Measurements from ENCODE around the gene TRAPPC2L. TPM values are rescaled to one million over a fixed set of nuclear protein-coding genes. Genes with fewer than 3 reads are reported as not detected.

The TRAPPC2L gene
- total and polyA plus RNA-seq, 2 donors from 2014 or later = 48.3 to 155 TPM

DNA sequence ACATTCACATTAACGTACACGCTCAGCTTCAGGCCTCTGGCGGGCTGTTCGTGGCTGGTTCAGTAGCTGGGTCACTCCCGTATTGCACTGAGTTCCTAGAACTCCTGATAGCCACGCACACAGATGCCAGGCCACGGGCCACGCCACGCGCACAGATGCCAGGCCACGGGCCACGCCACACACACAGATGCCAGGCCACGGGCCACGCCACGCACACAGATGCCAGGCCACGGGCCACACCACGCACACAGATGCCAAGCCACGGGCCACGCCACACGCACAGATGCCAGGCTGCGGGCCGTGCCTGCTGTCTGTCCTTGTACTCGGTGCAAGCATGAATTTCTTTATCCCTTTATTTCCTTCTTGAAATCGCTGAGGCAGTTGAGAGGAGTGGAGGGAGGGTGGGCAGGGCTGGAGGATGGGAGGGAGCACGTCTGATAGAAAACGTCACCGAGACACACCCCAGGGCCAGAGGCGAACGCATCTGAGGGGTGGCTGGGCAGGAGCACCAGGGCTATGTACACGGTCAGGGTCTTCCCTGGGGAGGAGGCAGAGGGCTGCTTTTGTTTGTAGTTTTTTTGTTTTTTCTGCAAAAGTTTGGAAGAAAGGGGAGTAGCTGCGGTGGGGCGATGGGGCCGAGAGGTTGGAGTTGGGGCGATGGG is 18.1 kb downstream of the TRAPPC2L start:
- TF ChIP-seq CTCF (IDR thresholded peaks at IDR 0.05; ENCODE audit: borderline replicate concordance, extremely low read depth, insufficient read depth) = no peak
- FAIRE-seq (no peak), DNase-seq (no peak)
- H3K36me3 ChIP-seq (ENCODE audit: control insufficient read depth in 2 of 3, insufficient read depth in 3 of 3, low read length in 3 of 3) = no peaks in the 10 kb centered on the region
- H3K27me3 ChIP-seq (ENCODE audit: control insufficient read depth, insufficient read depth, low read length) = no peaks in the 10 kb centered on the region
- H3K9ac ChIP-seq (ENCODE audit: low read length in 3 of 3) = no peak overlapping the region
- no peak overlapping the region for H3K4me3 ChIP-seq (ENCODE audit: low read length in 3 of 3)
- H3K9me3 ChIP-seq (ENCODE audit: control insufficient read depth in 2 of 3, insufficient read depth in 1 of 3, low read length in 3 of 3) = no peaks in the 10 kb centered on the region
- H3K4me1 ChIP-seq (ENCODE audit: control insufficient read depth in 2 of 3, insufficient read depth in 2 of 3, low read depth in 1 of 3, low read length in 3 of 3) = no peaks in the 10 kb centered on the region
- intact Hi-C loops (cut with DNase I) = no loop called here
- H3K27ac ChIP-seq (ENCODE audit: low read depth in 2 of 2, low read length in 2 of 2) = no peak overlapping the region

DNA sequence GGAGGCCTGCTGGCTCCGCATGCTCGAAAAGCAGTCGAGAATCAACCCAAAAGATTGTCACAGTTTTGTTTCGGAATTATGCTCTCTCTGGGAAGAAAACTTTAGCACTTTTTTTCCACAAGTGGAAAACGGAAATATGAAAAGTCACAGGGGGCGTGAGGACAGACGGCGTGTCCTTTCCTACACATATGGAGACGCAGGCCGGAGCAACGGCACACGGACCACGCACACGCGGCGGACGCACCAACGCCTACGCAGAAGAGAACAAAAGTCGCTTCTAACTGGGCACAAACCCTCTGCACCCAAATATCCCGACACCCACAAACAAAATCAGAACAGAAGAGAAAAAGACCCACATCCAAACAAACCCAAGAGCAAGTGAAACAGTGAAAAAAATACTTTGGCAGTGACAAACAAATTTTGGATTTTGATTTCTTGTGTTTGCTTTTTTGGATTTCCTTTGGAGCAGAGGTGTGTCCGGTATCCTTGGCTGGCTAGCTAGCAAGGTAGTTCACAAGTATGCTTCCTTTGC is 18.8 kb downstream of the TRAPPC2L start:
- H3K27me3 ChIP-seq (ENCODE audit: control insufficient read depth, insufficient read depth, low read length) = no peaks in the 10 kb centered on the region
- TF ChIP-seq CTCF (IDR thresholded peaks at IDR 0.05; ENCODE audit: borderline replicate concordance, extremely low read depth, insufficient read depth) = no peak
- H3K4me3 ChIP-seq (ENCODE audit: low read length in 3 of 3) = no peak overlapping the region
- no peaks in the 10 kb centered on the region for H3K9me3 ChIP-seq (ENCODE audit: control insufficient read depth in 2 of 3, insufficient read depth in 1 of 3, low read length in 3 of 3)
- no peak overlapping the region for H3K9ac ChIP-seq (ENCODE audit: low read length in 3 of 3)
- intact Hi-C loops (cut with DNase I) = no loop called here
- no peaks in the 10 kb centered on the region for H3K36me3 ChIP-seq (ENCODE audit: control insufficient read depth in 2 of 3, insufficient read depth in 3 of 3, low read length in 3 of 3)
- DNase-seq (no peak), FAIRE-seq (no peak)
- H3K27ac ChIP-seq (ENCODE audit: low read depth in 2 of 2, low read length in 2 of 2) = no peak overlapping the region
- peaks cover 0 to 2% (median 0%) of the 10 kb centered on the region in 3 donors for H3K4me1 ChIP-seq (ENCODE audit: control insufficient read depth in 2 of 3, insufficient read depth in 2 of 3, low read depth in 1 of 3, low read length in 3 of 3)

- no peaks in the 10 kb centered on the region for H3K9me3 ChIP-seq (ENCODE audit: control insufficient read depth in 2 of 3, insufficient read depth in 1 of 3, low read length in 3 of 3)
- peaks cover 0 to 2% (median 0%) of the 10 kb centered on the region in 3 donors for H3K4me1 ChIP-seq (ENCODE audit: control insufficient read depth in 2 of 3, insufficient read depth in 2 of 3, low read depth in 1 of 3, low read length in 3 of 3)
- no peaks in the 10 kb centered on the region for H3K27me3 ChIP-seq (ENCODE audit: control insufficient read depth, insufficient read depth, low read length)
- FAIRE-seq (no peak), DNase-seq (no peak)
- H3K27ac ChIP-seq (ENCODE audit: low read depth in 2 of 2, low read length in 2 of 2) = no peak overlapping the region
- H3K9ac ChIP-seq (ENCODE audit: low read length in 3 of 3) = no peak overlapping the region
- no peak overlapping the region for H3K4me3 ChIP-seq (ENCODE audit: low read length in 3 of 3)
- no peak for TF ChIP-seq CTCF (IDR thresholded peaks at IDR 0.05; ENCODE audit: borderline replicate concordance, extremely low read depth, insufficient read depth)
- H3K36me3 ChIP-seq (ENCODE audit: control insufficient read depth in 2 of 3, insufficient read depth in 3 of 3, low read length in 3 of 3) = no peaks in the 10 kb centered on the region
- intact Hi-C loops (cut with DNase I) = no loop called here
Observed at GRCh38 chr16:88876942-88877526, 20.1 kb downstream of the TRAPPC2L start.
